ENCODE data around the gene KRT86.
"Not testable (repeated sequence)": the region's sequence is repeated elsewhere in the genome, so short reads cannot be mapped to it uniquely, and the experiment has no call there.

KRT86 gene

GRCh38 chr12:52314511-52314910, 40.1 kb downstream of the KRT86 start:
- DNase-seq (ENCODE audit: low spot score) = no peak

DNA sequence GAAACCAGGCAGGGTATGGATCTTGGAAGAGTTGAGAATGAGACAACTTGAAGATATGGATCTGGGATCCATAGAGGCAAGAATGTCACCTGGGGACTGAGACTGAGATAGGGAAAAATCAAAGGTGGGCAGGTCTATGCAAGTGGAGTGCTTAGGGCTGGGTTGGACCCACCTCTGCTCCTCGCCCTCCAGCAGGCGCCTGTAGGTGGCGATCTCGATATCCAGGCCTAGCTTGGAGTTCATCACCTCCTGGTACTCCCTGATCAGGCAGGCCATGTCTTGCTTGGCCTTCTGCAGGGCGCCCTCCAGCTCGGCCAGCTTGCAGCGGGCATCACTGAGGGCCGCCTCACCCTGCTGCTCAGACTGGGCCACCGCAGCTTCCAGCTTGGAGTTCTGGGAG, 41.3 kb downstream of the KRT86 start:
- not testable (repeated sequence) for DNase-seq (ENCODE audit: low spot score)

- no peak for DNase-seq (ENCODE audit: low spot score)
Observed at GRCh38 chr12:52316290-52316689, 41.8 kb downstream of the KRT86 start.

GRCh38 chr12:52316701-52317100, 42.3 kb downstream of the KRT86 start:
- DNase-seq (ENCODE audit: low spot score) = no peak

DNA sequence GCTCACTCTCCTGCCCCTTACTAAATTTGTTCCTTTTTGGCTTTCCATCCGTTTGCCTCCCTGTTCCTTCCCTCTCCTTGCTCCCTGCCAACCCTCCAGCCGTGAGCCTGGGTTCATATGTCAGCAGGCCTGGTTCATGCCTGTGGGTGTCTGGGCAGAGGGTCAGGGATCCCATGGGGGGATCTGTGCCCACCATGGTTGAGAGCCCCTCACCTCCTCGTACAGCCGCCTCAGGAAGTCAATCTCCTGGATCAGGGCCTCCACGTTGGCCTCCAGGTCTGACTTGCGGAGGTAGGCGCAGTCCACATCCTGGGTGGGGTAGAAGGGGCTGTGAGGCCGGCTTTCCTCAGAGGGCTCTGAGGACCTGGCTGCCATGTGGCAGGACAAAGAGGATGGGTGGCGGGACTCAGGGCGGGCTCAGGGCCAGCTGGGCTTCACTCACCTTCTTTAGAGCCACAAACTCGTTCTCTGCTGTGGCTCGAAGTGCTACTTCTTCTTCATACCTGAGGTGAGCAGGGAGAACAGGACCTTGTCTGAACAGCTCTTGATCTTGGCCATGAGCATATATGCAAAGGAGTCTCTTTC, 43.1 kb downstream of the KRT86 start:
- no peak for DNase-seq (ENCODE audit: low spot score)

- DNase-seq (ENCODE audit: low spot score) = no peak
Observed at GRCh38 chr12:52318241-52318990, 44.0 kb downstream of the KRT86 start.

GRCh38 chr12:52319097-52319496, 44.7 kb downstream of the KRT86 start:
- no peak for DNase-seq (ENCODE audit: low spot score)

DNA sequence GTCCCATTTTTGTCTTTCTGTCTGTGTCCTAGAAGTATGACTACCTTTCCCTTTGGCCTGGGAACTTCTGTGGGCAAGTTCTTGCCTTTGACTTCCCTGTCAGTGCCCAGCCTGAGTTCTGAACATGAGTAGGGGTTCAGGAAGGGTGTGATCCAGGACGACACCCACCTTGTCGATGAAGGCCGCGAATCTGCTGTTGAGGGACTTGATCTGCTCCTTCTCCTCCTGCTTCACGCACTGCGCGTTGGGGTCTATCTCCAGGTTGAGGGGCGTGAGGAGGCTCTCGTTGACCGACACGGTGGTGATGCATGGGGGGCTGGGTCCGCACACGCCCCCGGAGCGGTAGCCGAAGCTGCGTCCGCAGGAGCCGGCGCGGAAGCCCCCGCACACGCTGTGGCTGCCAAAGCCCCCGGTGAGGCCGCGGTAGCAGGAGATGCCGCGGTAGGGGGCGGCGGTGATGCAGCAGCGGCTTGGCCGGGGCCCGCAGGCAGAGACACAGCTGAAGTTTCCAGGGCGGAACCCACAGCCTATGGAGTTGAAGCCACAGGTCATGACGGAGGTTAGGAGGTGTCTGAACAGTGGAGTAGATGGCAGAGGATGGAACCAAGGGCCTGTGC, 46.4 kb downstream of the KRT86 start, which contains the start of gene KRT83:
Gene KRT83 (minus strand): TSS at position 615 of the 617 bp plus-strand sequence. CDS start 63 bp downstream, at position 552.
- no peak for DNase-seq (ENCODE audit: low spot score)

DNA sequence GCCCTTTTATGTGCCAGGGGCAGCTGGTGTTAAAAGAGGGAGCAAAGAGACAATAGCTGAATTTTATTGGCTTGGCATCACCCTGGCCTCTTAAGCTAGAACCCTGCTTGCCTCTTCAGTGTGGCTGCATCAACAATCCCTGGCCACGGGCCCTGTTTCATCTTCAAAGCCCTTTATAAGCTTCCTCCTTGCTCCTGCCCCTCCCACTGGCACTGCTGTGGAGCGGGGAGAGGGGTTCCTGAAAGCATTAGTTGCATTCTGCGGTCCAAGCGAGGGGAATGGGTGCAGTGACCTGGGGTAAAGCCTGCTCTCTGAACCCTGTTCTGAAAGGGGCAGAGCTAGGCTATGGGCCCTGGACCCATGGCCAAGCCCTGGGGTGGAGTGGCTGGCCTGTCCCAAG, 47.0 kb downstream of the KRT86 start:
- DNase-seq (ENCODE audit: low spot score) = no peak

DNA sequence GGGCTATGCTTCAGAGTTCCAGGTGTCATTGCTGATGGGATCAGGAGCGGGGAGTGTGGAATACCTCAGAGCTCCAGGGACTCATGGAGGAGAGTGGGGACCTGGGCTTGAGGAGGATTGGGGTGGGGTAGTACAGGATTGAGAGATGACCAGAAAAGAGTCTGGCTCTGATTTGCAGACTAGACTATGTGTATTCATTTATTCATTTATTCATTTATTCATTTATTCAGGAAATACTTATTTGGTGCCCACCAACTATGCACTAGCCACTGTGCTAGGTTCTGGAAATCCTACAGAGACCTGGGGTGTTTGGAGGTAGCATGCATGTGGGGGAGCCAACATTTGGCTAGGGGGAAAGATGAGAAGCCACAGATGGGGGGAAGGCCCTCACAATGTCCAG, 47.6 kb downstream of the KRT86 start:
- no peak for DNase-seq (ENCODE audit: low spot score)

GRCh38 chr12:52323001-52323400, 48.6 kb downstream of the KRT86 start:
- no peak for DNase-seq (ENCODE audit: low spot score)

- no peak for DNase-seq (ENCODE audit: low spot score)
Observed at GRCh38 chr12:52323416-52324152, 49.1 kb downstream of the KRT86 start.

- DNase-seq (ENCODE audit: low spot score) = no peak
Observed at GRCh38 chr12:52324153-52324444, 49.7 kb downstream of the KRT86 start.

GRCh38 chr12:52327052-52327829, 52.8 kb downstream of the KRT86 start:
- peak; percentile 72 for DNase-seq (ENCODE audit: low spot score)

GRCh38 chr12:52327830-52328500, 53.5 kb downstream of the KRT86 start:
- no peak for DNase-seq (ENCODE audit: low spot score)

DNA sequence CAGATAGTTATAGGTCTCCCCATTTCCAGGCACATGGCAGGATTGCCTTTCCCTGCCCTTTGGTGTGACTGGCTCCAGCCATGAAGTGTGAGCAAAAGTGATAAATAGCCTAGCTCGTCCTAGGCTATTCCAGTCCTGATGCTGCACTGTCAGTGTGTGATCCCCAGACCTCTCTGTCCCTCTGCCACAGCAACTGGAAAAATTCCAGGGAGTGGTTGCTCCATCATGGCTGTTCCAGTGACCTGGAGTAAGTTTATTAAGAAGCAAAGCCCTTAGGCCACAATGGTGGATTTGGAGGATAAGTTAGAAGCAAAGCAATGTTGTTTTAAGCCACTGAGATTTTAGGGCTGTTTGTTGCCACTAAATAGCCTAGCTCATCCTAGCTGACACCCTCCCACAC, 56.6 kb downstream of the KRT86 start:
- DNase-seq (ENCODE audit: low spot score) = no peak

- DNase-seq (ENCODE audit: low spot score) = no peak
Observed at GRCh38 chr12:52331833-52332232, 57.4 kb downstream of the KRT86 start.

- DNase-seq (ENCODE audit: low spot score) = no peak
Observed at GRCh38 chr12:52332381-52332780, 57.9 kb downstream of the KRT86 start.

DNA sequence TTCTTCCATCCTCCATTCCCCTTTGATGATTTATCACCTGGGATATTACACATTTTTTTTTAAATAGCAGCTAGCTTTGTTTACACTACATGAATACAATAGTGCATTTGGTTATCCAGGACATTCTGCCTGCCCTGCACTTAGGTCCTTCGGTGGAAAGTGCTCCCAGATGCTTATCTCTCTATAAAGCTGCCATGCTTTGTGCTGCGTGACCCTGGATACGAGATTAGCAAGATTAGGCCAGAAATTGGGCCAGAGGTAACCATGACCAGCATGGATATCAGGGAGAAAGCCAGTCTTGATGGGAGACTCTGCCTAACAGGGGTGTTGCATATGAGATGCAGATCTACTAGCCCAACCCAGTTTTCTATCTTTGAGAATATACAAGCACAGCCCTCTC, 58.9 kb downstream of the KRT86 start:
- no peak for DNase-seq (ENCODE audit: low spot score)

GRCh38 chr12:52334185-52334584, 59.7 kb downstream of the KRT86 start:
- DNase-seq (ENCODE audit: low spot score) = no peak

GRCh38 chr12:52335598-52336262, 61.3 kb downstream of the KRT86 start:
- no peak for DNase-seq (ENCODE audit: low spot score)

Data from hematopoietic multipotent progenitor cell treated with erythropoietin and hydrocortisone succinate and interleukin-3 and kit ligand, for 15 days (in vitro differentiated cells).